H9 (cell line): Measurements from ENCODE around the gene AADAC. TPM values are rescaled to one million over a fixed set of nuclear protein-coding genes. Genes with fewer than 3 reads are reported as not detected.

ENCODE experiments used
- DNase-seq: peaks from one replicate; pipeline ENCODE4 v3.0.0-alpha.2; 2017
- H2AFZ ChIP-seq: one replicate; pipeline ENCODE4 v1.6.1; 2013; ENCODE audit warnings: mild to moderate bottlenecking, low read length, control low read depth, moderate library complexity
- H2AK5ac ChIP-seq: 2 replicates; pipeline ENCODE4 v1.6.1; 2013; ENCODE audit warnings: low read length, control low read depth, mixed read lengths; ENCODE audit not compliant: insufficient read length
- H2BK120ac ChIP-seq: one replicate; pipeline ENCODE4 v1.6.1; 2013; ENCODE audit warnings: low read depth, mild to moderate bottlenecking, low read length, control low read depth, inconsistent platforms; ENCODE audit not compliant: poor library complexity, severe bottlenecking
- H2BK12ac ChIP-seq: 2 replicates; pipeline ENCODE4 v1.6.1; 2013; ENCODE audit warnings: low read length, control low read depth, mixed read lengths, low read depth; ENCODE audit not compliant: insufficient read length
- H2BK15ac ChIP-seq: 2 replicates; pipeline ENCODE4 v1.6.1; 2013; ENCODE audit warnings: low read depth, low read length, control low read depth
- H2BK20ac ChIP-seq: one replicate; pipeline ENCODE4 v1.6.1; 2013; ENCODE audit warnings: low read depth, mild to moderate bottlenecking, low read length, control low read depth, inconsistent platforms; ENCODE audit not compliant: poor library complexity, severe bottlenecking
- H2BK5ac ChIP-seq: 2 replicates; pipeline ENCODE4 v1.6.1; 2013; ENCODE audit warnings: low read length, control low read depth, mixed read lengths; ENCODE audit not compliant: insufficient read length
- H3K14ac ChIP-seq: 2 replicates; pipeline ENCODE4 v1.6.1; 2013; ENCODE audit warnings: low read length, control low read depth; ENCODE audit not compliant: insufficient read depth
- H3K18ac ChIP-seq: 2 replicates; pipeline ENCODE4 v1.6.1; 2013; ENCODE audit warnings: low read depth, mild to moderate bottlenecking, mixed read lengths, low read length, control low read depth; ENCODE audit not compliant: insufficient read length
- H3K23ac ChIP-seq: 2 replicates; pipeline ENCODE4 v1.6.1; 2013; ENCODE audit warnings: low read length, control low read depth, mixed read lengths, low read depth; ENCODE audit not compliant: insufficient read length
- H3K23me2 ChIP-seq: 2 replicates; pipeline ENCODE4 v1.6.1; 2013; ENCODE audit warnings: low read depth, mild to moderate bottlenecking, mixed read lengths, low read length, control low read depth; ENCODE audit not compliant: insufficient read length, poor library complexity, severe bottlenecking
- H3K27ac ChIP-seq: 2 replicates; pipeline ENCODE4 v1.5.1; 2013; ENCODE audit warnings: low read length, control low read depth, mixed read lengths, low read depth; ENCODE audit not compliant: insufficient read length
- H3K27me3 ChIP-seq: 2 replicates; pipeline ENCODE4 v1.6.1; 2013; ENCODE audit warnings: low read length, control low read depth, inconsistent platforms; ENCODE audit not compliant: insufficient read depth
- H3K4ac ChIP-seq: 2 replicates; pipeline ENCODE4 v1.6.1; 2013; ENCODE audit warnings: low read depth, mild to moderate bottlenecking, control low read depth, inconsistent platforms, low read length, moderate library complexity
- H3K4me1 ChIP-seq: 2 replicates; pipeline ENCODE4 v1.6.1; 2013; ENCODE audit warnings: low read length, control low read depth, inconsistent platforms; ENCODE audit not compliant: insufficient read depth
- H3K4me2 ChIP-seq: 2 replicates; pipeline ENCODE4 v1.6.1; 2013; ENCODE audit warnings: low read length, control low read depth, mixed read lengths; ENCODE audit not compliant: insufficient read length, insufficient read depth
- H3K56ac ChIP-seq: 2 replicates; pipeline ENCODE4 v1.6.1; 2013; ENCODE audit warnings: low read depth, mild to moderate bottlenecking, mixed read lengths, low read length, control low read depth; ENCODE audit not compliant: insufficient read length
- H3K79me1 ChIP-seq: 2 replicates; pipeline ENCODE4 v1.6.1; 2013; ENCODE audit warnings: low read depth, mild to moderate bottlenecking, moderate library complexity, low read length, control low read depth, inconsistent platforms; ENCODE audit not compliant: insufficient read depth, poor library complexity, severe bottlenecking
- H3K79me2 ChIP-seq: 2 replicates; pipeline ENCODE4 v1.6.1; 2013; ENCODE audit warnings: low read length, control low read depth, inconsistent platforms; ENCODE audit not compliant: insufficient read depth
- H3K9ac ChIP-seq: 2 replicates; pipeline ENCODE4 v1.6.1; 2013; ENCODE audit warnings: low read length, control low read depth, mixed read lengths; ENCODE audit not compliant: insufficient read length; ENCODE audit errors: extremely low read depth
- H3K9me3 ChIP-seq: one replicate; pipeline ENCODE4 v1.6.1; 2013; ENCODE audit warnings: low read depth, low read length, inconsistent platforms; ENCODE audit not compliant: control insufficient read depth
- H3T11ph ChIP-seq: one replicate; pipeline ENCODE4 v1.6.1; 2013; ENCODE audit warnings: mild to moderate bottlenecking, low read length, control low read depth, inconsistent platforms
- H4K20me1 ChIP-seq: one replicate; pipeline ENCODE4 v1.6.1; 2013; ENCODE audit not compliant: control insufficient read depth, insufficient read length, insufficient read depth
- H4K5ac ChIP-seq: 2 replicates; pipeline ENCODE4 v1.6.1; 2013; ENCODE audit warnings: low read depth, mild to moderate bottlenecking, mixed read lengths, low read length, control low read depth; ENCODE audit not compliant: insufficient read length
- H4K8ac ChIP-seq: replicated peaks from 2 replicates; pipeline ENCODE4 v1.6.1; 2013; ENCODE audit warnings: low read length, control low read depth, mixed read lengths, low read depth; ENCODE audit not compliant: insufficient read length
- H4K91ac ChIP-seq: 2 replicates; pipeline ENCODE4 v1.6.1; 2013; ENCODE audit warnings: low read depth, mild to moderate bottlenecking, moderate library complexity, mixed read lengths, low read length, control low read depth; ENCODE audit not compliant: insufficient read length
- H3K27ac Mint-ChIP-seq, 3 experiments: 2 replicates in 2 of 3; 3 replicates in 1 of 3; pipeline ENCODE4 v1.8.0; 2020 to 2021; ENCODE audit warnings: mixed read lengths in 3 of 3, mild to moderate bottlenecking in 1 of 3, moderate library complexity in 1 of 3
- H3K27me3 Mint-ChIP-seq: 2 replicates; pipeline ENCODE4 v1.8.0; 2021; ENCODE audit warnings: low read depth, mild to moderate bottlenecking, moderate library complexity, mixed read lengths
- H3K36me3 Mint-ChIP-seq, 3 experiments: 2 replicates in 2 of 3; 3 replicates in 1 of 3; pipeline ENCODE4 v1.8.0; 2020 to 2021; ENCODE audit warnings: low read depth in 3 of 3, mixed read lengths in 3 of 3; ENCODE audit not compliant: insufficient read depth in 1 of 3
- H3K4me1 Mint-ChIP-seq, 2 experiments: 2 replicates each; pipeline ENCODE4 v1.8.0; 2020; ENCODE audit warnings: mixed read lengths in 2 of 2
- H3K4me3 Mint-ChIP-seq, 2 experiments: 2 replicates in 1 of 2; 3 replicates in 1 of 2; pipeline ENCODE4 v1.8.0; 2020 to 2021; ENCODE audit warnings: mild to moderate bottlenecking in 2 of 2, mixed read lengths in 2 of 2, moderate library complexity in 1 of 2
- H3K9me3 Mint-ChIP-seq, 2 experiments: 2 replicates in 1 of 2; 3 replicates in 1 of 2; pipeline ENCODE4 v1.8.0; 2020; ENCODE audit warnings: mild to moderate bottlenecking in 2 of 2, mixed read lengths in 2 of 2, moderate library complexity in 1 of 2
- WGBS: extraction: QIAGEN DNeasy Blood & Tissue Kit; methylation state at CpG from one replicate; pipeline ENCODE4 v1.1.7; 2013; ENCODE audit warnings: missing lambda C conversion rate, low lambda C conversion rate, mixed read lengths; ENCODE audit not compliant: insufficient read length; ENCODE audit errors: extremely low coverage; 5-methylcytosine and 5-hydroxymethylcytosine counted together
- total RNA-seq: library from RNA; stranded (reverse); gene quantifications from 2 replicates; pipeline ENCODE4 v1.2.1, GENCODE V29; 2021
- TF ChIP-seq, protein P1 (sequence below): fragments of 200-600 bp; sonication (generic); conservative IDR thresholded peaks from 3 replicates; pipeline ENCODE4 v1.8.0; 2021; ENCODE audit warnings: antibody characterized with exemption, mild to moderate bottlenecking

Gene AADAC
- total RNA-seq, 1 experiment from 2014 or later: not detected

DNA sequence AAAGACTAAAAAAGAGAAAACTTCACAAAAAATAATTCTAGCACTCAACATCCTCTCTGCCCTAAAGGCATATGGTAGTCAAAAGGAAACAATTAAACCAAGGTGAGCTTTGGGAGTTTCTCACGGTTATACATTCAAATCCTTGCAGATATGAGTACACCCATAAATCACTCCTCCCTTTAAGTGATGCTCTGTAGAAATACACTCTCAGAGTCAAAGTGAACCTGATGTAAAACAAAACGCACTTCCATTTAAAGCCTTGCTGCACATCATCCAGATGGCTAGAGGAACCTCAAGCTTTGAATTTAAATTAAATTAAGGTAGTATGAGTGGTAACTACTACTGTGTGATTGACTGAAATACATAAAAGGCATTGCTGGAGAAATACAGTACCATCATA lies 36.0 kb upstream of the AADAC start:
- H3K27me3 Mint-ChIP-seq: no peaks in the 10 kb centered on the region
- Histone ChIP-seq H2BK120ac (no peak overlapping the region), H3T11ph (no peak overlapping the region), H2AK5ac (no peak overlapping the region), H3K23ac (no peak overlapping the region), H3K9me3 (no peaks in the 10 kb centered on the region), H2BK15ac (no peak overlapping the region), H3K79me1 (no peaks in the 10 kb centered on the region), H4K91ac (no peak overlapping the region), H3K4me1 (no peaks in the 10 kb centered on the region), H3K4me2 (no peak overlapping the region), H3K79me2 (no peaks in the 10 kb centered on the region), H3K9ac (no peak overlapping the region), H3K27ac (no peak overlapping the region), H4K5ac (no peak overlapping the region), H2BK5ac (no peak overlapping the region), H3K27me3 (no peaks in the 10 kb centered on the region), H3K14ac (no peak overlapping the region), H2BK12ac (no peak overlapping the region), H4K20me1 (no peaks in the 10 kb centered on the region), H4K8ac (no peak overlapping the region), H3K4ac (no peak overlapping the region), H2BK20ac (no peak overlapping the region), H2AFZ (no peak overlapping the region), H3K18ac (no peak overlapping the region), H3K23me2 (no peaks in the 10 kb centered on the region), H3K56ac (no peak overlapping the region)
- no CpG with 5 or more reads among the region's 2 CpGs for WGBS
- H3K27ac Mint-ChIP-seq: no peak overlapping the region
- no peaks in the 10 kb centered on the region for H3K36me3 Mint-ChIP-seq
- H3K4me1 Mint-ChIP-seq: peaks cover 0 to 2% of the 10 kb centered on the region in 2 experiments; a peak in 1 of 4 replicates
- DNase-seq: no peak
- no peak overlapping the region for H3K4me3 Mint-ChIP-seq
- TF ChIP-seq, protein P1, sequence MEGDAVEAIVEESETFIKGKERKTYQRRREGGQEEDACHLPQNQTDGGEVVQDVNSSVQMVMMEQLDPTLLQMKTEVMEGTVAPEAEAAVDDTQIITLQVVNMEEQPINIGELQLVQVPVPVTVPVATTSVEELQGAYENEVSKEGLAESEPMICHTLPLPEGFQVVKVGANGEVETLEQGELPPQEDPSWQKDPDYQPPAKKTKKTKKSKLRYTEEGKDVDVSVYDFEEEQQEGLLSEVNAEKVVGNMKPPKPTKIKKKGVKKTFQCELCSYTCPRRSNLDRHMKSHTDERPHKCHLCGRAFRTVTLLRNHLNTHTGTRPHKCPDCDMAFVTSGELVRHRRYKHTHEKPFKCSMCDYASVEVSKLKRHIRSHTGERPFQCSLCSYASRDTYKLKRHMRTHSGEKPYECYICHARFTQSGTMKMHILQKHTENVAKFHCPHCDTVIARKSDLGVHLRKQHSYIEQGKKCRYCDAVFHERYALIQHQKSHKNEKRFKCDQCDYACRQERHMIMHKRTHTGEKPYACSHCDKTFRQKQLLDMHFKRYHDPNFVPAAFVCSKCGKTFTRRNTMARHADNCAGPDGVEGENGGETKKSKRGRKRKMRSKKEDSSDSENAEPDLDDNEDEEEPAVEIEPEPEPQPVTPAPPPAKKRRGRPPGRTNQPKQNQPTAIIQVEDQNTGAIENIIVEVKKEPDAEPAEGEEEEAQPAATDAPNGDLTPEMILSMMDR: no peak
- H3K9me3 Mint-ChIP-seq: no peaks in the 10 kb centered on the region
